ENCODE measurements around the gene HSBP1L1.

HSBP1L1 gene

DNA sequence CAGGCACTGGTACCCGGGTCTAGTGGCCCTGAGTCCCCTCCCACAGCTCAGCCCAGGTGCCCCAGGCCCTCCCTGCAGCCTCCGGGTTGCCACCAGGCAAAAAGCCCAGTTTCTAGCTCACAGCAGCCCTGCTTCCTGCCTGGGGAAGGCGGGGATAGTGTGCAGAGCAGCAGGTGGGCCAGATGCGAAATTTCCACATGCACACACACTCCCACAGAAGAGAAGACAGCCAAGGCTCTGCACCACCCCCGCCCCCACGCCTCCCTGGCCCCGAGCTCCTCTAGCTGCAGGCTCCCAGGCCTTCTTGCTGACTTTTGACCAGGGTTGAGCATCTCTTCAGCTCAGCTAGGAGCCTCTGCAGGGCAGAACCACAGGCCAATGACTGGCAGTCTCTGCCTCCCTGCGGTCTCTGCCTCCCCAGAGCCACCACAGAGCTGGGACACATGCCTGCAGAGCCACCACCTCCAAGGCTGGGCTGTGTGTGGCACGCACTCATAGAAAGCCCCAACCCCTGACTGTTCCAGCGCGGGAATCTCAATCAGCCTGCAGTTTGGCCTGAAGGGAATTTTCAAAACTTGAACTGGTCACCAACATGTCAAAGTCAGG, 20.2 kb upstream of the HSBP1L1 start:
- DNase-seq (ENCODE audit: low read depth, low spot score): no peak
- no peak overlapping the region for H3K27ac ChIP-seq

DNA sequence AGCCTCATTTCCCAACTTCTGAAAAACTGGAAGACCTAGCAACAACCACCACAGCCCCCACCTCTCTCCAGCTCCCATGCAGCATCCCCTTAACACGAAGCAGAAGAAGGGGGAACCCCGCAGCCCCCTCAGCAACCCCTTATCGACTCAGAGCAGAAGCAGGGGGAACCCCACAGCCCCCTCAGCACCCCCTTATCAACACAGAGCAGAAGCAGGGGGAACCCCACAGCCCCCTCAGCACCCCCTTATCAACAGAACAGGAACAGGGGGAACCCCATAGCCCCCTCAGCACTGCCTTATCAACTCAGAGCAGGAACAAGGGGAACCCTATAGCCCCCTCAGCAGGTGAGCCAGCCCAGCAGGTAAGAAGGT, 19.7 kb upstream of the HSBP1L1 start:
- DNase-seq (ENCODE audit: low read depth, low spot score): no peak
- H3K27ac ChIP-seq: no peak overlapping the region

DNA sequence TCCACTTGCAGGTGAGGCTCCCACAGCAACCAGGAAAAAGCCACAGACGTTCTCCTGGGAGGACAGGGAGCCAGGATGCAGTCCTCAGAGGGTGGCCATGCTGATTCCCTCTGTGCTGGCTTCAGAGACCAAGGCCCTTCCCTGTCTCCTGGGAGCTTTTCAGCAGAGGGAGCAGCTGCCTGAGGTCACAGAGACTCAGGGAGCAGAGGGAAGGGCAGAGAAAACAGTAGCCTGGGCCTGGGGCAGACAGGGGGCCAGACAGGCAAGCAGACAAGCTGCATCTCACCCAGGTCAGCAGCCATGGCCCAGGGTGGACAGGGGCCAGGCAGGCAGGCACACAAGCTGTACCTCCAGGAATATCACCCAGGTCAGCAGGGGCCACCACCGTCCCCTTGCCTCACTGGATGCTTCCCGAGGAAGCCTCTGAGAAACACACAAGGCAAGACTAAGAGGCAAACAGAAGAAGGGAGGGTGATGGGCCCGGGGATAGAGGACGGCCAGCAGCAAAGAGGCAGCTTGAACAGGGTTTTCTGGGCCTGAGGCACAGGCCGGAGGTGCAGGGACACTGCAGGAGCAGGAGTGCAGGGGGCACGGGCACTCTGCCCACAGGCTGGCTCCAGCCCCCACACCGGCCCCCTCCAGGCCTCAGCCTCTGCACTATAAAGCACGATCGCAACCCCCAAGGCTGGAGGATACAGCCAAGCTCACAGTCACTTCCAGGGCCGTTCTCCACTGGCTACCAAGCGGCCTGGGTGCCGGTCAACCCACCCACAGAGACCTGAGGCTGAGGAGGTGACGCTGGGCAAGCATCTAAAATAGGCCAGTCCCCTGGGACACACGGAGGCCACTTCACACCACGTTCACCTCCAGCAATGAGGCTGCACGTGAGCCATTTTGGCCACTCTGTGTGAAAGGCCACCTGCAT, 19.1 kb upstream of the HSBP1L1 start:
- no peak overlapping the region for H3K27ac ChIP-seq

DNA sequence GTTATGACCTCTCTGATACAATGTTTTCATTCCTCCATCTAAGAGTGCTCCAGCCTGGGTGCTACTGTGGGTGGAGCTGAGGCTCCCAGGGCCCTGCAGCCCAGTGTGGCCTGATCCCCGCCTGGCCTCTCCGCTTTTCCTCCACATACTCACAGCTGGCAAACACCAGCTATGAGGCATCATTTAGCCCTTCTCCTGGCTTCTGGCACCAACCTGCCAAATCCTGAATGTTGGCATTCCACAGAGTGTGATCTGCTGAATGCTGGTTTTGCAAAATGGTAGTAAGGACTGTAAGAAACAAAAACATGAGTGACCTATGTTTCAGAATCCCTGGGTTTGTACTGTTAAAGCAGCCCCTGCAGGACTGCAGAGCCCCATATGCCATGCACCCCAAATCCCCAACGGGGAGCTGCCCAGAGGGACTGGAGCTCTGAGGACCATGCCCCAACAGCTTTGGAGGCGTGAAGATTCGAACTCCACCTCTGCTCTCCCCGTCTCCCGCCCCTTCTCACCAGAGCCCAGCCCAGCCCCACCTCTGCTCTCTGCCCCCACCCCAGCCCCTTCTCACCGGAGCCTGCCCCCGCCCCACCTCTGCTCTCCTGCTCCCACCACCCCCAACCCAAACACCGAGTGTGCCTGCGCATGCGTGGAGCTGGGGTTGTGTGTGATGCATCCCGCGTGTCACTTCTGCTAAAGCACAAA, 17.2 kb upstream of the HSBP1L1 start:
- DNase-seq (ENCODE audit: low read depth, low spot score): peak; percentile 60
- H3K27ac ChIP-seq: peak overlapping the region; percentile 23

More for the DNA sequence above, 19.1 kb upstream of the HSBP1L1 start:
- DNase-seq (ENCODE audit: low read depth, low spot score): no peak

DNA sequence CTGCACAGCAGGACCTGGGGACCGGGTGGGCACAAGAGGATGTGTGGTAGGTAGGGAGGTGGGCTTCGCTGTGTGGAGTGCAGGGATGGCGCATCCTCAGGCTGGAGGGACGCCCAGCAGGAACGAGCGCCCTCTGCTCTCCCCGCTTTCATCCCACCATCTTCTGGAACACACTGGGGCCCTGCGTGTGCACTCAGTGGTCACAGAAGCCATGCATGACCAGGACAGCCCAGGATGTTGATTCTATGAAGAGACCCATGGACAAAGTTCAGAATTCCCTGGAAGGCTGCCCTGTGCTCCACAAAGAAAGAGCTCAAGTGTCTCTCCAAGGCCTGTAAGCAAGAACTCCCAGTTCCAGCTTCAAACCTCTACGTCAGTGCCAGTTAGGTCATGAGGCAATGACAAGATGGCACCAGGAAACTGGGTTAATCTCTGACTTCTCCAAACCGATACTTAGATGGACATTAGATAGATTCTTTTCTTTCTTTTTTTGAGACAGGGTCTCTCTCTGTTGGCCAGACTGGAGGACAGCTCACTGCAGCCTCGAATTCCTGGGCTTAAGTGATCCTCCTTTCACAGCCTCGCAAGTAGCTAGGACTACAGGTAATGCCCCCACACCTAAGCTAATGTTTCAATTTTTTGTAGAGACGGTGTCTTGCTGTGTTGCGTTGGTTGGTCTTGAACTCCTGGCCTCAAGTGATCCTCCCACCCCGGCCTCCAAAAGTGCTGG, 16.4 kb upstream of the HSBP1L1 start:
- DNase-seq (ENCODE audit: low read depth, low spot score): no peak
- no peak overlapping the region for H3K27ac ChIP-seq

DNA sequence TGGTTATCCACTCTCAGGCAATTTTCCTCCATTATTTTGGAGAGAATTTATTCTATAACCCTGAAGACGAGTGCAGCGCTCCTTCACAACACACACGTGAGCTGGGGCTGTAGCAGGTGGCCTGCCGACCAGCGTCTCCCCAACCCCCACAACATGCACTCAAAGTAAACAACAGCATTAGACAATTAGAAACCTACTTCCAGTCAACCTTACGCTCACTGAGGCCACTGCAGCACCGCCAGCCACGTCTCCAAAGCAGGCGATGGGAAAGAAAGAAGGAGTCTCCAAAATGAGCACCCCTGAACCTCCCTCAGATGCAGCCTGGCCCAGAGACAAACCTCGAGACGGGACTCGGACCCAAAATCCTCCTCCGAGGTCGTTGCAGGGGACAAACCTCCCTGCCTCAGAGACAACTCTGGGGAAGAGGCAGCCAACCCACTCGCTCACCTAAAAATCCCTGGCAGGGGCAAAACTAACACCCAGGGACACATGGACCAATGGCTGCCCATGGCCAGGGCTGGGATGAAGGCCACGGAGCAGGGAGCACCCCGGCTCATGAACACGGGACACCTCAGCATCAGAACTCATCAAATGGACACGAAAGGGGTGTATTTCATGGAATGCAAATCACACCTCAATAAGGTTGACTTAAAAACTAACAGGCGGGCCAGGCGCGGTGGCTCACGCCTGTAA, 15.6 kb upstream of the HSBP1L1 start:
- no peak overlapping the region for H3K27ac ChIP-seq
- DNase-seq (ENCODE audit: low read depth, low spot score): no peak

DNA sequence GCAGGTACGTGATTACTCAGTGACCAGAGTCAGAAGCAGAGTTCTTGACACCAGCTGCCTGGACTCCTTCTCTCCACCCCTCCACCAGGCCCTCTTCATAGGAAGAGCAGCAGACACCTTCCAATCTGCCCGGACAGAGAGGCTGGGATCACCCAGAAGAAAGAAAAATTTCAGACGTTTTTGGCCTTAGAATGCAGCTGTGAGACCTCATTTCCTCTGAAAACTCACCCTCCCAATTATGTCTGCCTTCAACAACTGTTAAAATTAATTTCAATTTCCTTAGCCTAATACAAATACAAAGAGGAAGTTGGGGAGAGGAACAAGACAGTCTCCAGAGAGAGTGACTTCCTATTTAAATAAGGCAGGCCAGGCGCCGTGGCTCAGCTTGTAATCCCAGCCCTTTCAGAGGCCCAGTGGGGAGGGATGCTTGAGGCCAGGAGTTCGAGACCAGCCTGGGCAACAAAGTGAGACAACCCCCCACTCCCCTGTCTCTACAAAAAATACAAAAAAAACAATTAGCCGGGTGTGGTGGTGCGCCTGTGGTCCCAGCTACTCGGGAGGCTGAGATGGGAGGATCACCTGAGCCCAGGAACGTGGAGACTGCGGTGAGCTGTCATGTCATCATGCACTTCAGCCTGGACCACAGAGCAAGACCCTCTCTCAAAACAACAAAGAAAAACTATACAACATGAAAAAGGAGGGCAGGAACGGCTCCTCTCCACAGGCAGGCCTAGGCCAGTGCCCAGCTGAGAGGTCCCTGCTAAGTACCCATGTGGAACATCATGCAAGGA, 14.6 kb upstream of the HSBP1L1 start:
- DNase-seq (ENCODE audit: low read depth, low spot score): no peak
- H3K27ac ChIP-seq: no peak overlapping the region

DNA sequence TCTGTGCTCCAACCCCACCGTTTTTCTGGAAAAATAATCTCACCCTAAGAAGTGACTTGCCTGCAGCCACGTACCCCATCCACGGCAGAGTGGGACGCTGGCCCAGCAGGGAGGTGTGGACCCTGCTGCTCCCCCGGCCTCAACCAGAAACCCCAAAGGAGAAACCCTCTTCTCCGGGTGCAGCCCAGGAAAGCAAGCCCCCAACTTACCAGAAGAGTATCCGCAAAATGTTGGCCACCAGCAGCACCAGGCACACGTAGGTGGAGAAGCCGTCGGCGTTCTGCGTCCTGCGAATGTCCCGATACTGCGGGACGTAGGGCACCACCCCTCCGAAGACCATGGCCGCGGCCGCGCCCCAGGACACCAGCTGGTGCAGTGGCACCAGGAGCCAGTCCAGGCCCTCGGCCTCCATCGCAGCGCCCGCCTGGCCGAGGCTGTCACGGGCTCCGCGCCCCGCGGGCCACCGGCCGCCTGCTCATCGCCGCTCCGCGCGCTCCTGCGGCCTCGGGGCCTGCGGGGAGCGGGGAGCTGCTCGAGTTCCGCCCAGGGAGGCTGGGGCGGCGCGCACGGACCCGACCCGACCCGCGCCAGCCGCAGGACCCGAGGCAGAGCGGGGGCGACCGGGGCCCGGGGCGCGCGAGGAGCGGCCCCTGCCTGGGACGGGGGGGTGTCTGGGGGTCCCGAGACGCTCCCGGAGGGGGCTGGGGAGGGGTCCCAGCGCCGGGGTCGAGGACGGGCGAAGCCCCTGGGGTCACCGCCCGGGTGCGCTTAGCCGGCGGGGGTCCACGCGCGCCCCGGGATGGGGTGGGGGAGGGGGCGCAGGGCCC, 13.7 kb upstream of the HSBP1L1 start:
- no peak for DNase-seq (ENCODE audit: low read depth, low spot score)
- peak overlapping the region; percentile 31 for H3K27ac ChIP-seq

DNA sequence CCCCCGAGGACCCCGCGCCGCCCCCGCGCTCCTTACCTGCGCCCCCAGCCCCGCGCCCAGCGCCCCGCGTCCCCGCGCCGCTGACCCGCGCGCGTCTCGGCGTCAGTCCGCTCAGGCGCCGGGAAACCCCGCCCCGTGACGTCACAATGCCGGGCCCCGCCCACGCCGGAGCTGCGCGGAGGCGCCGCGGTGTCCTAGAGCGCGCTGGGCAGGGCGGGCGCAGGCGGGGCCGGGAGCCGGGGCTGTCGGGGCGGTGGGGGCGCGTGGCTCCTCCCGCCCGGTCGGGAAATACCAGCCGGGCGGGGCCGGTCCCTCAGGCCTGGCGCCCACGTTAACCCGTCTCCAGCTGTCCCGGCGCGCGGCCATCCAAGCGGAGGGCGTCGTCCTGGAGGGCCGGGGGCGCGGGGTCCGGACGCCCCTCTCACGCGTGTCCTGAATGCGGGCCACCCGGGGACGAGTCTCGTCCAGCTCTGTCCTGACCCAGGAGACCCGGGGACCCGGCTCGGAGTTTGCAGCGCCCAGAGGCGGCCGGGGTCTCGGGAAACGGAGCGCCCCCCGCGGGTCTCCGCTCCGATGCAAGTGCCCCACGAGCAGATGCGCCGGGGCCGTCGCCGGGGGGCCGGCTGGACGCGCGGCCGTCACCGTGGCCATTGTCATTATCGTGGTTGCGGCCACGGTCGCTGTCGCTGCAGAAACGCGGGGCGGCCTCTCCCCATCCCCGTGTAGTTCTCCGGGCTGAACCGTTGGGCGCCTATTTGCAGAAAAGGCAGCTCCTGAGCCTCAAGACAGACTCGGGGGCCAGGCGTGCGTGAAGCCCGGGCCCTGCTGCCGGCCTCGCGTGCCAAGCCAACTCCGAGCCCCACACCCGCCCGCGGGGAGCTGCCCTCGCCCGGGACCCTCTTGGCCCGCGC, 12.6 kb upstream of the HSBP1L1 start, which contains the start of gene SLC66A2:
SLC66A2 (minus strand) TSS at position 109 of the 911 bp plus-strand sequence. CDS start 727 bp downstream, outside the sequence.
- no peak for DNase-seq (ENCODE audit: low read depth, low spot score)
- H3K27ac ChIP-seq: peak within 1 kb of the TSS; percentile 31

DNA sequence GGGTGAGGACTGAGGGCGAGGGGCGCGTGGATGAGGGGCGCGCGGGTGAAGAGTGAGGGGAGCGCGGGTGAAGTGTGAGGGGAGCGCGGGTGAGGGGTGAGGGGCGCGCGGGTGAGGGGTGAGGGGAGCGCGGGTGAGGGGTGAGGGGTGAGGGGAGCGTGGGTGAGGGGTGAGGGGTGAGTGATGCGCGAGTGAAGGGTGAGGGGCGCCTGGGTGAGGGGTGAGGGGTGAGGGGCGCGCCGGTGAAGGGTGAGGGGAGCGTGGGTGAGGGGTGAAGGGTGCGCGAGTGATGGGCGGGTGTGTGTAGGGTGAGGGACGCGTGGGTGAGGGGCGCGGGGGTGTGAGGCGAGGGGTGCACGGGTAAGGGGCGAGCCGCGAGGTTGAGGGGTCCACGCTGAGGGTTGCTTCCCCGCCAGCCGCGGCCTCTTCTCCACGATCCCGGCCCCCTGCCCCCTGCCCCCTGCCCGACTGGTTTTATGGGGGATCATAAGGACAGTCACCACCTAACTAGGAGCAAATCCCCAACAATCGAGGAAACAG, 11.9 kb upstream of the HSBP1L1 start:
- DNase-seq (ENCODE audit: low read depth, low spot score): no peak

DNA sequence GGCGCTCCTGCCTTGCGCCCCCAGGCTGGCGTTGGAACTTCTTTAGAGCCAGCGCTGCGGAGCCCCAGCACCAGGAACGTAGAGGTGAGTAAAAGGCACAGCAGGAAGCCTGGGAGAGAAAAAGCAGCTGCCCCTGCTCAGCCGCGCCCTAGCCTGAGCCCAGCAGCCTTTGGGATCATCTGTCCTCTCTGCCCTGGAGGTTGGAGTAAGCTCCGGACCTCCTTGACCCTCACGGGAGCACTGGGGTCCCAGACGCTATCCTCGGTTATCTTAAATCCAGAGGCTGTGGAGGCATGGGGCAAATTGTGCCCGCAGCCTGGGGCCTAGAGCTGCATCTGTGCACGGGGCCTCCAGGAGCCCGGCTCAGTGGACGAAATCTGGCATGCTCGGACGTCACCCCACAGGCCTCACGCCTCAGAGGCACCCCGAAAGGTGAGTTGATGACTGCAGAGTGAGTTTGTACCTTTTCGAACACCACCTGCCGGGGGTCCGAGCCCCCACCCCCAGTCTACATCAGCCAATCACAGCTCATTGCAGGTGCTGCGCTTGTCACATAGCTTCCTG, 11.4 kb upstream of the HSBP1L1 start:
- no peak for DNase-seq (ENCODE audit: low read depth, low spot score)
- H3K27ac ChIP-seq: no peak overlapping the region

More for the DNA sequence above, 11.9 kb upstream of the HSBP1L1 start:
- H3K27ac ChIP-seq: no peak overlapping the region

DNA sequence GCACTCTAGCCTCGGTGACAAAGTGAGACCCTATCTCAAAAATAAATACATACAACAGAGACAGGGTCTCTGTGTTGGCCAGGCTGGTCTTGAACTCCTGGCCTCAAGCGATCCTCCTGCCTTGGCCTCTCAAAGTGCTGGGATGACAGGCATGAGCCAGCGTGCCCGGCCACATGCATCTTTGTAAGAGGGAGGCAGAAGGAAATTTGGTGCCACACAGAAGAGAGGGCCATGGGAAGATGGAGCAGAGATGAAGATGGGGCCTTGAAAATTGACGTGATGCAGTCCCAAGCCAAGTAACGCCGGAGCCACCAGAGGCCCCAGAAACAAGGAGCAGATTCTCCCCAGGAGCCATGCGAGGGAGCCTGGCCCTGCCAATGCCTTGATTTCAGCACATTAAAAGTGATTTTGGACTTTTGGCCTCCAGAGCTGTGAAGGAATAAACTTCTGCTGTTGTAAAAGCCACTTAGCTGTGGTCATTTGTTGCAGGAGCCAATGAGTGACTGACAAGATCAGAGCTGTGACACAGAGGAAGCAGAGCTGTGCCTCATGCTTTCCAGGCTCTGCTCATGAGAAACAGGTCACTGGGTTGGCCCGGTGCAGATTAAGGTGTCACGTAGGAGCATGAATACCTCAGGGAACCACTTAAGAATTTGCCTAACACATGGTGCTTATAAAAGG, 10.3 kb upstream of the HSBP1L1 start:
- peak; percentile 60 for DNase-seq (ENCODE audit: low read depth, low spot score)
- peak overlapping the region; percentile 39 for H3K27ac ChIP-seq

DNA sequence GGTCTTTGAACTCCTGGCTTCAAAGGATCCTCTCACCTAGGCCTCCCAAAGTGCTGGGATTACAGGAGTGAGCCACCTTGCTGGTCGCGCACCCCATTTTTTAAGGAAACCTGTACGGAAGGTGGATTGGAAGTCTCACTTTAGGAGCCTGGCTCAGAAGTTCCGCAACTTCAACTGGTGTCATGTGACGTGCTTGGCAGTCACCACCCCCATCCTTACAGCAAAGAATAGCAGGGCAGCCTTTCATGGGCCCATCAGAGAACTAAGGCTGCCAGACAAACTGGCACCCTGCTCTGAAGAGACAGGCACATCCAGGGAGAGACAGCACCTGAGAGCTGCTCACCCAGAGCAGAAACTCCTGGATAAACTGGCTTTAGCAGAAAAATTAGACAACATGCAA, 9.7 kb upstream of the HSBP1L1 start:
- H3K27ac ChIP-seq: peak overlapping the region; percentile 39
- DNase-seq (ENCODE audit: low read depth, low spot score): no peak

DNA sequence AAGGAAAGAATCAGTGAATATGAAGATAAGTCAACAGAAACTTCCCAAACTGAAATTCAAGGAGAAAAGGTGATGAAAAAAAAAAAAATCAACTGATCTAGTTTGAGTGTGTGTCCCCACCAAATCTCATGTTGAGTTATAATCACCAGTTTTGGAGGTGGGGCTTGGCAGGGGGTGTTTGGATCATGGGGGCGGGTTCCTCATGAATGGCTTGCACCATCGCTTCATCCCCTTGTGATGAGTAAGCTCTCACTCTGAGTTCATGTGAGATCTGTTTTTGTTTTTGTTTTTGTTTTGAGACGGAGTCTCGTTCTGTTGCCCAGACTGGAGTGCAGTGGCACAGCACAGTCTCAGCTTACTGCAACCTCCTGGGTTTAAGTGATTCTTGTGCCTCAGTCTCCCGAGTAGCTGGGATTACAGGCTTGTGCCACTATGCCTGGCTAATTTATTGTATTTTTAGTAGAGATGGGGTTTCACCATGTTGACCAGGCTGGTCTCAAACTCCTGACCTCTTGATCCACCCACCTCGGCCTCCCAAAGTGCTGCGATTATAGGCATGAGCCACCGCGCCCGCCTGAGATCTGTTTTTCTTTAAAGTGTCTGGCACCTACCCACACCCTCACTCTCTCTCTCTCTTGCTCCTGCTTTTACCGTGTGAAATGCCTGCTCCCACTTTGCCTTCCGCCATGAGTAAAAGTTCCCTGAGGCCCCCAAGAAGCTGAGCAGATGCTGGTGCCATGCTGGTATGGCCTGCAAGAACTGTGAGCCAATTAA, 9.0 kb upstream of the HSBP1L1 start:
- no peak overlapping the region for H3K27ac ChIP-seq
- no peak for DNase-seq (ENCODE audit: low read depth, low spot score)

DNA sequence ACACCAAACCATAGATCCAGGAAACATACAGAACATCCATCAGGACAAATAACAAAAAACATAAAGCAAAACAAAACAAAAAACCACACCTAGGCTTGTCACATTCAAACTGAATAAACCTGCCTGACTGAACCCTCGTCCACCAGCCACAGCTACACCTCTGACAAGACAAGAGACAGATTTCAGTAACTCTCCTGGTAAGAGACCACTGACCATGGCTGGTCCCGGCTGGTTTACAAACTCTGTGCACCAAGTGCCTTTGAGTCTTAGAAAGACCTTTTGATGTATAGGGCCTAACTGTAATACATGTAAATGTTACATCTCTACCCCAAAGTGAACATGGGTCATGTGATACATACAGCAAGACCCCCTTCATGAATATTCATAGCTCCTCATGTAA, 8.2 kb upstream of the HSBP1L1 start:
- no peak overlapping the region for H3K27ac ChIP-seq
- no peak for DNase-seq (ENCODE audit: low read depth, low spot score)

All from epithelial cell of prostate (primary cell).